Common myeloid progenitor, CD34-positive (primary cell): ENCODE data around the gene CACNA1E.

Source experiments
- CTCF ChIA-PET: fragments of 350-600 bp; sonication (Branson Sonifier 250); formaldehyde crosslinking; loops from one replicate; lab custom pipeline; 2021; ENCODE audit warnings: antibody characterized with exemption; lab: Charles Lee
- POLR2A ChIA-PET: fragments of 350-600 bp; sonication (Branson Sonifier 250); formaldehyde crosslinking; loops from one replicate; lab custom pipeline; 2021; ENCODE audit warnings: antibody characterized with exemption; lab: Charles Lee
- DNase-seq, 3 donors: peaks; one replicate each; pipeline versions ENCODE4 v3.0.0 to v3.0.0-alpha.2; 2013
- H3K27ac ChIP-seq, 2 experiments: 1 replicate in 1 of 2; 2 replicates in 1 of 2; pipeline ENCODE4 v1.7.0; 2013; ENCODE audit warnings: inconsistent platforms in 2 of 2, low read length in 2 of 2, mild to moderate bottlenecking in 2 of 2, low read depth in 1 of 2, moderate library complexity in 1 of 2; ENCODE audit not compliant: severe bottlenecking in 2 of 2, insufficient read depth in 1 of 2, poor library complexity in 1 of 2
- H3K27me3 ChIP-seq, 5 experiments: replicated peaks in 2 of 5; 1 replicate in 3 of 5; 2 replicates in 2 of 5; pipeline versions ENCODE4 v1.6.1 to v1.7.0; 2013; ENCODE audit warnings: low read length in 4 of 5, mild to moderate bottlenecking in 2 of 5, moderate library complexity in 2 of 5, inconsistent platforms in 1 of 5; ENCODE audit not compliant: insufficient read depth in 5 of 5, control insufficient read depth in 4 of 5
- H3K36me3 ChIP-seq, 4 experiments: 1 replicate in 2 of 4; 2 replicates in 2 of 4; pipeline versions ENCODE4 v1.6.1 to v1.7.0; 2013; ENCODE audit warnings: low read length in 3 of 4, control low read depth in 1 of 4, mild to moderate bottlenecking in 1 of 4; ENCODE audit not compliant: control insufficient read depth in 4 of 4, insufficient read depth in 4 of 4
- H3K4me1 ChIP-seq, 4 experiments: 1 replicate in 3 of 4; 2 replicates in 1 of 4; pipeline versions ENCODE4 v1.6.1 to v1.7.1; 2013; ENCODE audit warnings: low read length in 3 of 4, mild to moderate bottlenecking in 3 of 4, control low read depth in 1 of 4, inconsistent platforms in 1 of 4, moderate library complexity in 1 of 4; ENCODE audit not compliant: control insufficient read depth in 4 of 4, insufficient read depth in 4 of 4; ENCODE audit errors: control extremely low read depth in 1 of 4
- H3K4me3 ChIP-seq, 7 experiments: 1 replicate in 4 of 7; 2 replicates in 3 of 7; pipeline versions ENCODE4 v1.5.1 to v1.7.0; 2013; ENCODE audit warnings: mild to moderate bottlenecking in 7 of 7, low read length in 6 of 7, moderate library complexity in 6 of 7, inconsistent platforms in 2 of 7, low read depth in 2 of 7, control low read depth in 1 of 7; ENCODE audit not compliant: insufficient read depth in 4 of 7, control insufficient read depth in 1 of 7; ENCODE audit errors: extremely low read depth in 1 of 7
- H3K9me3 ChIP-seq, 5 experiments: 1 replicate in 4 of 5; 2 replicates in 1 of 5; pipeline versions ENCODE4 v1.6.1 to v1.7.1; 2013; ENCODE audit warnings: low read length in 4 of 5, mild to moderate bottlenecking in 2 of 5, inconsistent platforms in 1 of 5, low read depth in 1 of 5, moderate library complexity in 1 of 5; ENCODE audit not compliant: control insufficient read depth in 4 of 5, insufficient read depth in 2 of 5; ENCODE audit errors: control extremely low read depth in 1 of 5
- WGBS: methylation state at CpG from one replicate; pipeline ENCODE4 v1.1.5; 2013; ENCODE audit not compliant: insufficient coverage; 5-methylcytosine and 5-hydroxymethylcytosine counted together

CACNA1E gene

GRCh38 chr1:181557313-181557712 lies 74.0 kb downstream of the CACNA1E start:
- Histone ChIP-seq H3K27ac (no peak overlapping the region), H3K27me3 (no peaks in the 10 kb centered on the region), H3K36me3 (no peaks in the 10 kb centered on the region), H3K4me3 (no peak overlapping the region), H3K4me1 (no peaks in the 10 kb centered on the region), H3K9me3 (no peaks in the 10 kb centered on the region)
- DNase-seq = no peak
- POLR2A ChIA-PET = no interaction called here
- CTCF ChIA-PET = no interaction called here
- WGBS = 65% methylated on average over 4 of the region's 4 CpGs

GRCh38 chr1:181558416-181558815 lies 75.1 kb downstream of the CACNA1E start:
- Histone ChIP-seq H3K4me1 (no peaks in the 10 kb centered on the region), H3K27me3 (no peaks in the 10 kb centered on the region), H3K9me3 (no peaks in the 10 kb centered on the region), H3K36me3 (no peaks in the 10 kb centered on the region), H3K27ac (no peak overlapping the region), H3K4me3 (no peak overlapping the region)
- WGBS = 96% methylated on average over 4 of the region's 4 CpGs
- CTCF ChIA-PET = no interaction called here
- no peak for DNase-seq
- POLR2A ChIA-PET = no interaction called here

- no peaks in the 10 kb centered on the region for H3K4me1 ChIP-seq
- POLR2A ChIA-PET = no interaction called here
- H3K36me3 ChIP-seq = no peaks in the 10 kb centered on the region
- H3K27me3 ChIP-seq = no peaks in the 10 kb centered on the region
- DNase-seq = no peak
- no peaks in the 10 kb centered on the region for H3K9me3 ChIP-seq
- CTCF ChIA-PET = no interaction called here
- WGBS = 11% methylated on average over 1 of the region's 1 CpG
- no peak overlapping the region for H3K4me3 ChIP-seq
- no peak overlapping the region for H3K27ac ChIP-seq
Measured at GRCh38 chr1:181559142-181559541, 75.8 kb downstream of the CACNA1E start.

GRCh38 chr1:181562395-181562794 lies 79.1 kb downstream of the CACNA1E start:
- POLR2A ChIA-PET = no interaction called here
- no peaks in the 10 kb centered on the region for H3K36me3 ChIP-seq
- H3K27me3 ChIP-seq = no peaks in the 10 kb centered on the region
- WGBS = 81% methylated on average over 4 of the region's 4 CpGs
- H3K4me1 ChIP-seq = no peaks in the 10 kb centered on the region
- DNase-seq = no peak
- H3K4me3 ChIP-seq = no peak overlapping the region
- H3K27ac ChIP-seq = no peak overlapping the region
- CTCF ChIA-PET = interaction anchor here (1.0 kb wide), 1 partner anchor 18 kb away, joined by 3 read pairs; no protein-coding TSS in a partner anchor
- no peaks in the 10 kb centered on the region for H3K9me3 ChIP-seq

- peaks cover 0 to 3% (median 0%) of the 10 kb centered on the region in 5 experiments for H3K27me3 ChIP-seq
- ChIA-PET POLR2A (no interaction called here), CTCF (no interaction called here)
- no peaks in the 10 kb centered on the region for H3K9me3 ChIP-seq
- H3K4me3 ChIP-seq = no peak overlapping the region
- DNase-seq = no peak
- no peaks in the 10 kb centered on the region for H3K4me1 ChIP-seq
- no peaks in the 10 kb centered on the region for H3K36me3 ChIP-seq
- no peak overlapping the region for H3K27ac ChIP-seq
- WGBS = 96% methylated on average over 4 of the region's 4 CpGs
Measured at GRCh38 chr1:181568736-181569135, 85.4 kb downstream of the CACNA1E start.

- Histone ChIP-seq H3K4me3 (no peak overlapping the region), H3K36me3 (no peaks in the 10 kb centered on the region), H3K27me3 (peaks cover 0 to 4% (median 0%) of the 10 kb centered on the region in 5 experiments), H3K4me1 (no peaks in the 10 kb centered on the region), H3K9me3 (no peaks in the 10 kb centered on the region), H3K27ac (no peak overlapping the region)
- 97% methylated on average over 8 of the region's 8 CpGs for WGBS
- DNase-seq = no peak
- ChIA-PET POLR2A (no interaction called here), CTCF (no interaction called here)
Measured at GRCh38 chr1:181577475-181577874, 94.2 kb downstream of the CACNA1E start.

GRCh38 chr1:181583598-181583997 lies 100.3 kb downstream of the CACNA1E start:
- POLR2A ChIA-PET = no interaction called here
- DNase-seq = no peak
- H3K4me3 ChIP-seq = no peak overlapping the region
- H3K4me1 ChIP-seq = no peaks in the 10 kb centered on the region
- H3K9me3 ChIP-seq = no peaks in the 10 kb centered on the region
- H3K27me3 ChIP-seq = peaks cover 0 to 3% (median 0%) of the 10 kb centered on the region in 5 experiments
- CTCF ChIA-PET = no interaction called here
- H3K36me3 ChIP-seq = no peaks in the 10 kb centered on the region
- no peak overlapping the region for H3K27ac ChIP-seq
- 52% methylated on average over 3 of the region's 3 CpGs for WGBS
